WERI-Rb-1 (cell line): ENCODE results near the gene UVRAG.

ENCODE experiments used
- DNase-seq: peaks from one replicate; pipeline ENCODE4 v3.0.0-alpha.2; 2020
- H3K27ac ChIP-seq: fragments of 250-450 bp; sonication (Bioruptor Pico); 2 replicates; pipeline ENCODE4 v1.5.1; 2020; ENCODE audit warnings: mild to moderate bottlenecking, moderate library complexity
- H3K27me3 ChIP-seq: fragments of 250-450 bp; sonication (Bioruptor Pico); 2 replicates; pipeline ENCODE4 v1.5.1; 2021; ENCODE audit warnings: mild to moderate bottlenecking, low read depth, moderate library complexity; ENCODE audit not compliant: insufficient read depth, severe bottlenecking
- H3K36me3 ChIP-seq: fragments of 250-450 bp; sonication (Bioruptor Pico); 2 replicates; pipeline ENCODE4 v1.5.1; 2020; ENCODE audit warnings: mild to moderate bottlenecking, moderate library complexity
- H3K4me3 ChIP-seq: 2 replicates; pipeline ENCODE4 v1.5.1; 2011; ENCODE audit warnings: low read depth, mild to moderate bottlenecking, control low read depth, low read length
- H3K9me3 ChIP-seq: fragments of 250-450 bp; sonication (Bioruptor Pico); 2 replicates; pipeline ENCODE4 v1.5.1; 2021; ENCODE audit warnings: mild to moderate bottlenecking, moderate library complexity; ENCODE audit not compliant: severe bottlenecking
- CTCF ChIP-seq: IDR thresholded peaks from 2 replicates; pipeline ENCODE4 v1.5.1; 2011; ENCODE audit warnings: low read depth, mild to moderate bottlenecking, control low read depth, inconsistent platforms, low read length

Gene UVRAG

GRCh38 chr11:75816561-75817239 lies 1.7 kb downstream of the UVRAG start:
- peaks cover 4% of the 10 kb centered on the region for H3K36me3 ChIP-seq
- no peak overlapping the region for H3K27ac ChIP-seq
- H3K27me3 ChIP-seq, result no peaks in the 10 kb centered on the region
- TF ChIP-seq CTCF, result no peak
- no peak overlapping the region; the same call in 1 of the 2 replicates for H3K4me3 ChIP-seq
- no peaks in the 10 kb centered on the region for H3K9me3 ChIP-seq
- DNase-seq, result no peak

- Histone ChIP-seq H3K9me3 (no peaks in the 10 kb centered on the region), H3K27ac (no peak overlapping the region), H3K4me3 (no peak overlapping the region), H3K27me3 (no peaks in the 10 kb centered on the region), H3K36me3 (no peaks in the 10 kb centered on the region; the same call in 1 of the 2 replicates)
- no peak for DNase-seq
- no peak for TF ChIP-seq CTCF
These were observed 5.6 kb downstream of the UVRAG start for GRCh38 chr11:75820645-75821044.

- Histone ChIP-seq H3K27ac (no peak overlapping the region), H3K27me3 (no peaks in the 10 kb centered on the region), H3K36me3 (no peaks in the 10 kb centered on the region), H3K9me3 (no peaks in the 10 kb centered on the region), H3K4me3 (no peak overlapping the region)
- no peak for DNase-seq
- TF ChIP-seq CTCF, result no peak
These were observed 6.2 kb downstream of the UVRAG start for GRCh38 chr11:75821202-75821601.

GRCh38 chr11:75822541-75822940 lies 7.5 kb downstream of the UVRAG start:
- DNase-seq, result no peak
- H3K36me3 ChIP-seq, result no peaks in the 10 kb centered on the region
- no peak for TF ChIP-seq CTCF

GRCh38 chr11:75823415-75823814 lies 8.4 kb downstream of the UVRAG start:
- no peak overlapping the region for H3K4me3 ChIP-seq
- TF ChIP-seq CTCF, result no peak
- no peaks in the 10 kb centered on the region for H3K9me3 ChIP-seq
- no peaks in the 10 kb centered on the region for H3K27me3 ChIP-seq
- no peaks in the 10 kb centered on the region for H3K36me3 ChIP-seq
- DNase-seq, result no peak
- H3K27ac ChIP-seq, result no peak overlapping the region

More at GRCh38 chr11:75822541-75822940, 7.5 kb downstream of the UVRAG start:
- H3K9me3 ChIP-seq, result no peaks in the 10 kb centered on the region
- no peaks in the 10 kb centered on the region for H3K27me3 ChIP-seq
- H3K4me3 ChIP-seq, result no peak overlapping the region
- no peak overlapping the region for H3K27ac ChIP-seq

- Histone ChIP-seq H3K36me3 (no peaks in the 10 kb centered on the region), H3K27ac (no peak overlapping the region), H3K9me3 (no peaks in the 10 kb centered on the region), H3K4me3 (no peak overlapping the region), H3K27me3 (no peaks in the 10 kb centered on the region)
- no peak for DNase-seq
- TF ChIP-seq CTCF, result no peak
These were observed 8.9 kb downstream of the UVRAG start for GRCh38 chr11:75823946-75824345.
